ENCODE results near the gene GDA.
"Not testable (repeated sequence)": the region's sequence is repeated elsewhere in the genome, so short reads cannot be mapped to it uniquely, and the experiment has no call there.

GDA gene

GRCh38 chr9:72213906-72214305 is 64.7 kb downstream of the GDA start:
- no peak for DNase-seq

DNA sequence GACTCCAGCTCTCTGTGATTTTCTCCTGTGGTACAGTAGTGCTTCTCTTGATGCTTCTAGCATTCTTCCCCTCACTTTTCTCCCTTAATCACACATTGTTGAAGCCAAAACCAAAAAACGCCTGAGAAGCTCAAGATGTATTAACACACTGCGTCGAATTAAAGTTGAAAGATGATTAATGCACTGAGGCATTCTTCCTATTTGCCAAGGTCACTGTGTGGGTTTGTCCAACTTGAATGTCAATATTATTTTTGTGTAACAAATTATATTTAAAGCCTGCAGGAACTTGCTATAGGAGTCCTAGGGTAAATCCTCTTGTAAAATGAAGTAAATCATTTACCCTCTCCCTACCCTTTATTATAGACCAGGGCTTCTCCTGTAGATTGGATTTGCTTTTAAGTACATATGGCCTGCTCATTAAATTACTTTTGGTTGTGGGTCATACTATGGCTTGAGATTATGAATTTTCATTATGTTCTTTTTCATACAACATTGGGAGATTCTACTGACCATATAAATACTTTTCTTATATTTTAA is 68.1 kb downstream of the GDA start:
- no peak for DNase-seq

DNA sequence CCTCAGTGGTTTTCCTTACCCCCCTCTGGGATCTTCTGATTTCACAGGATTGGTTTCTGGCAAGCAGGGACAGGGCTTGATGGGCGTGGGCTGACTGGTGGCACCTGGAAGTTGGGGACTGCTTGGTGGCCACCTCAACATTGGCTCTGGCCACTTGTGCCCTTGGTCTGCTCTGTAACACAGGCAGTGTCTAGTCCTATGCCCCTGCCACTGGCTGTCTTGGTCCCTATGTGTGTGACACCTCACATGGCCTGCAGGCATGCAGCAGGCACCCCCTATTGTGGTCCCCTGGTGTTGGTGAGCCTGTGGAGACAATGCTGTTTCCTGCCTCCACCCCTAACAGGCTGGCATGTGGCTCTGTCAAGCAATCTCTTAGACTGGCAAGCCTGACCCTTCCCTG is 71.3 kb downstream of the GDA start:
- no peak for DNase-seq

- DNase-seq = no peak
Observed at GRCh38 chr9:72226146-72226812, 77.0 kb downstream of the GDA start.

DNA sequence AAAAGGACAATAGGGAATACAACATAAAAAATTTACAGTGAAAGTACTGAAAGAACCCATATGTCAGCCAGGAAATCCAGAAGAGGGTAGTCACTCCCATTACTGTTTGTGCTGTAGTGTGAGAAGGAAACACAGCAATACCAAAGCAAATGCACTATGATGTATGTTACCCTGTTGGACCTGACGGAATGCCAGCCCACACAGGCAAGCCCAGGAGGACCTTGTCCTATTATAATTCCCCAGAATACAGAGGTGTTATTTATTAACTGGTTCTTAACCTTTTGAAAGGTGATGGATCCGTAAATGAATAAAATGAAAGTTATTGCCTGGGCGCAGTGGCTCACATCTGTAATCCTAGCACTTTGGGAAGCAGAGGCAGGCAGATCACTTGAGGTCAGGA is 79.0 kb downstream of the GDA start:
- no peak for DNase-seq

GRCh38 chr9:72232778-72233177 is 83.5 kb downstream of the GDA start:
- DNase-seq = no peak

DNA sequence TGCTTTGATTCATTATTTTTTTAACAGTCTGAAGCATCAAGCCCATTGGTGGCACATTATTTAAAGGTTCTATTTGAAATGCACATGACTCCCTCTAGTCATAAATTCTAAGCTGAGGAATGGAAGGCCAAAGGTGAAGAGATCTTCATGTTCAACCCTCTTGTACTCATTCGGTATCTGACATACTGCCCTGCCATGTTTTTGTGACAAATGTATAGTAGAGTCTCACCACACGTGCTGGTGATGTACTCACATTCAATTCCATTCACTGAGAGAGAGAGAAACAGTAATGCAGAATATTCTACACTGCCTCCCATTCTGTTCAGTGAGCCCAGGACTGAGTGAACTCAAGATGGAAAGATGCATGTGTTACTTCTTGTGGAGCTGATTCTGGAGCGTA is 98.3 kb downstream of the GDA start:
- DNase-seq = no peak

DNA sequence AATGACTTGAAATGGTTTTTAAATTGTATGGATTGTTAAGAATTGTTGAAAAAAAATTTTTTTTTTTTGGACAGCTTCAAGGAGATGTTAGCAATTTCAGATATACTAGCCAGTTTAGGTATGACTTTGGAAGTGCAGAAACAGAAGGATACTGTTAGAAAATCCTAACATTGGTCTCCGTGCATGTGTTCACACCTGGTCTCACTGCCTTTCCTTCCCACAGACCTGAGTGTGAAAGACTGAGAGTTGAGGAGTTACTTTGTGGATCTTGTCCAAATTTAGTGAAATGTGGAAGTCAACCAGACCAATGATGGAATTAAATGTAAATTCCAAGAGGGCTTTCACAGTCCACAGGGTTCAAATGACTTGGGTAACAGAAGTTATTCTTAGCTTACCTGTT is 102.3 kb downstream of the GDA start:
- DNase-seq = no peak

DNA sequence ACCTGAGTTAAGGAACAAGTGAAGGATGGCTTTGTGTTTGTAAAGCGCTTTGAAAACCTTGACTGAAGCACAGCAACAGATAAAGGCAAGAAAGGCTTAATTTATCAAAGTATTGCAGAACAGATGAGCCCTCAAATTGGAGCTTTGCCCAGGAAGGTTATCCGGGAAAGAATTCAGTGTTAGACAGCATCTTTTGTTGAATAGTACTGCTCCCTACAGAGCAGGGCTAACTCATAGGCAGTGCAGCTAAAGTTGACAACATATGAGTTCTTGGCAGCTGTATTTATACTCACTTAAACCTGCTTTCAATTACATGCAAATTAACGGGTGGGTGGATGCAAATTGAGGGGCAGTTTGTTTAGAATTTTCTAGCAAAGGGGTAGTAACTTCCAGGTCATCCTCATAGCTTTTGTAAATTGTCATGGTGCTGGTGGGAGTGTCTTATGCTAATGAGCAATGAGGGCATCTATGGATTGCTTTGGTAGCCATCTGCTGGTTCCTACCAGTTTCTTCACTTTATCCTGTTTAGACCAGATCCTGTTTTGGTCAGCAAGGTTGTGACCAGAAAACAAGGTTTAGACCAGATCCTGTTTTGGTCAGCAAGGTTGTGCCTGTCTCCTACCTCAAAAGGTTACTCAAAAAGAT is 105.8 kb downstream of the GDA start:
- peak; percentile 9 for DNase-seq

DNA sequence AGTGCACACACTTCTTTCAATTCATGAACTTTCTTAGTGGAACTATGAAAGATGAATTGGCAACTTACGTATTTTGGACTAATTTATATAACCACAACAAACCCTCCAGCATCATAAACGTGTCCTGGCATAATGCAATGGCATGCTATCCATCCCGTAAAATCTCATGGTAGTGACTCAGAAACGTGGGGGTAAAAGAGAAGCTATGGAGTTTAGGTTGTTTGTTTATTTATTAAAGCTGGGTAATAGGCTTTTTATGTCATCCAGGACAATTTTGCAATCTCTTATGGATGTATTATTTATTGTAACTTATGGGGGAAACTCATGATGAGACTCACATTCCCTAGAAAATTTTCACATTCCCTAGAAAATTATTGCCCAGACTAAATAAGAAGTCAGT is 106.3 kb downstream of the GDA start:
- no peak for DNase-seq

GRCh38 chr9:72256931-72257330 is 107.7 kb downstream of the GDA start:
- DNase-seq = no peak

- no peak for DNase-seq
Observed at GRCh38 chr9:72257814-72258213, 108.6 kb downstream of the GDA start.

DNA sequence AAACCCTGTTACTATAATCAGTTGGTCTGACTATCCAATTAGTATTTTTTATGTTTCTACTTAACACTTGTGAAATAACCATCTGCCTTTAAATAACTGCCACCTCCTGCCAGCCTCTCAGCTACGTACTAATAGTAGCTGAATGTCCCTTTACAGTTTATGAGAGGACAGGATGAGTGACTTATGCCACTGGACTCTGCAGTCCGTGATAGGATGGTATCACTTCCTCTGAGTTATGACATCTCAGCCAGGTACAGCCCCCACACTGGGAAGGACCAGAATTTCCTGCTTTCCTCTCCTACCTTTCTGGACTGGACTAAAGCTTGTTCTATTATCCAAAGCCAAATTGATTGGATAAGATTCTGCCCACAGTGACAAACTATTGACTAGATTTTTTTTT is 112.8 kb downstream of the GDA start:
- DNase-seq = no peak

GRCh38 chr9:72263572-72263971 is 114.3 kb downstream of the GDA start:
- no peak for DNase-seq

DNA sequence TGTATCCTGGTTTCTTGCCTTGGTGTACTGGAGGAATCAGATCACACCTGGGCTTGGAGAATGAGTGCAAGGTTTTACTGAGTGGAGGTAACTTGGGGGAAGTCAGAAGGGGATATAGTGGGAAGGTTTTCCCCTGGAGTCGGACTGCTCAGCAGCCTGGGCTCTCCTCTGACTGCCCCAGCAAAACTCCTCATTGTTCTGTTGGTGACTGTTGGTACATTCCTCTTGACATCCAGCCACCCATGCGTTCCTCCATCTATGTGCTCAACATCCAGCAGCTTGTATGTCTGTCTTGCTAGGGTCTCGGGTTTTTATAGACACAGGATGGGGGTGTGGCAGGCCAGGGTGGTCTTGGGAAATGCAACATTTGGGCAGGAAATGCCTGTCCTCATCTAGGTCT is 119.7 kb downstream of the GDA start:
- no peak for DNase-seq

GRCh38 chr9:72270359-72270758 is 121.1 kb downstream of the GDA start:
- not testable (repeated sequence) for DNase-seq

DNA sequence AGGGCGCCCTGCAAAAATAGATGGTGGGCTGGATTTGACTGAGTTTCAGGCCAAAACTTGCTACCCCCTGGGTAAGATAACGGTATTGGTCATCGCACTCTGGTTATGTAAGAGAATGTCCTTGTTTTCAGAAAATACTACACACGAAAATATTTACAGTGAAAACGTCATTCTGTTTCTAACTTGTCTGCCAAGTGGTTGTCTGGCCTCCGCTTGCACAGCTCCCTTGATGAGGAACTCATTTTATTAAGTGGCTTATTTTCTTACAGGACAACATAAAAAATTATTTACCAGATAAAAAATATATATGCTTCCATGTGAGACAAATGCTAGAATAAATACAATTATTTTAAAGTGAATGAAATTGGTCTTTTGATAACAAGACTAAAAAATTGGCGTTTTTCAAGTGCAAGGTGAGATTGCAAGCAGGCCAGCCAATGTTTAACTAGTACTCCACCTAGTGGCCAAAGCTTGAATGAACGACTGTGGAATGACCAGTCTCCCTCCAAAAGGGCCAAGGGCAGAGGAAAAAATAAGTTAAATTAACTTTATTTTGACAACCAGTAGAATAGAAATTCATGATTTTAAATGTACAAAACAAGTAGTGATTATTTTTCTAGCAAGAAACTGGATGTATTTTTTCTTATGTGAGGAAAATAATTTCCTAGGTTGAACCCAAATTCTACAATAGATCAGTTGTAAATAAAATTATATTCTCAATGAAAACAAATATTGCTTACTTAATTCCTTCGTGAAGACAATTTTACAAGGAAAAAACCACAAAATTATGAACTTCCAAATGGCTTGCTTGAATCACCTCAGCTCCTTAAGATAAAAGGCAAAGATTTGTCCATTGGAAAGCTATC is 122.6 kb downstream of the GDA start:
- DNase-seq = no peak

DNA sequence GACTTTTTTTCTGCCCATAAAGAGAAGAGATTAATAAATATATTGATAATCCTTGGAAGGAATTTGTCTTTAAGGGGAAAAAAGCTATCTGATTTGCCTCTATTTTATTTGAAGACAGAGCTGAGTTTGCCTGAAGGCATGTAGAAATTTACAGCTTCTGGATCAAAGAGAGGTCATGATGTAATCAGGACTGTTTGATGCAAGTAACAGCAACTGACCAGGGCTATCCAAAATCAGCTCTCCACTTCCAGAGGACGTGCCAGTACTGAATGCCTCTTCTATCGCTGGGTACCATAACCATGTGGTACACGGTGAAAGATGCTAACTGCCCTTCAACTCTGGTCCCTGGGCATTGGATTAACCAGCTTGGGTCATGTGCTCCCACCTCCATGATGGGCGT is 125.2 kb downstream of the GDA start:
- no peak for DNase-seq

DNA sequence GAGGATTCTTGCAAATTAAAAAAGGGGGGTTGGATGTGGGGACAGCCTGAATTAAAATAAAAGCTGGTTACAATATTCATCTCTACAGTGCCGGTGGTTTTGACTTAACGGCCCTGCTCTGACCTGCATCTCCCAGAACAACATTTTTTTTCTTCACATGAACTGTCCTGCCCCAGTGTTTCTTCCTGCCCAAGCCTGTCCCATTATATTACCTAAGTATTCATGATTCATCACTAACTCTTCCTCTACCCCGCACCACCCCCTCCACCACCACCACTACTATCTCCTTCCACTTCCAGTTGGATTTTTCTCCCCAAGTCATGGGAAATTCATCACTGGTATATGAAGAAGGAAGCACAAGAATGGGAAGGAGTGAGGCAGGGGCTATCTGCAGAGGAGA is 125.7 kb downstream of the GDA start:
- no peak for DNase-seq

- no peak for DNase-seq
Observed at GRCh38 chr9:72276429-72276828, 127.2 kb downstream of the GDA start.

DNA sequence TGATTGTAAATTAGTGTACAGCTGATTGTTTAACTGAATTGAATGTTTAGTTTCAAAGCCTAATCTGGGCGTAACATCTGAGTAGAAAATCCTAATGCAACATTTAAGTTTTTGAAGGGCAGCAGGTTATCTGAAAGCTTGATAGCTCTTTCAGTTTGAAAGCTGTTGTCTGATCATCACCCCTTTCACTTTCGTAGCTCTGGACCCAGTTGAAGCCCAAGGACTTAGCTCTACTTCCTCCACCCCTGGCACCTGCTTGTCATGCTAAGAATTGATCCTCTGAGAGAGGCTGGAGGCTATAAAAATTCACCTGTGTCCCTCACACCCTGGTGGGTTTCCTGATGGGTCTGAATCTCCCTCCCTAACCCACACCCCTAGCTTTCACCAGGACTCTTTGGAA is 129.7 kb downstream of the GDA start:
- no peak for DNase-seq

DNA sequence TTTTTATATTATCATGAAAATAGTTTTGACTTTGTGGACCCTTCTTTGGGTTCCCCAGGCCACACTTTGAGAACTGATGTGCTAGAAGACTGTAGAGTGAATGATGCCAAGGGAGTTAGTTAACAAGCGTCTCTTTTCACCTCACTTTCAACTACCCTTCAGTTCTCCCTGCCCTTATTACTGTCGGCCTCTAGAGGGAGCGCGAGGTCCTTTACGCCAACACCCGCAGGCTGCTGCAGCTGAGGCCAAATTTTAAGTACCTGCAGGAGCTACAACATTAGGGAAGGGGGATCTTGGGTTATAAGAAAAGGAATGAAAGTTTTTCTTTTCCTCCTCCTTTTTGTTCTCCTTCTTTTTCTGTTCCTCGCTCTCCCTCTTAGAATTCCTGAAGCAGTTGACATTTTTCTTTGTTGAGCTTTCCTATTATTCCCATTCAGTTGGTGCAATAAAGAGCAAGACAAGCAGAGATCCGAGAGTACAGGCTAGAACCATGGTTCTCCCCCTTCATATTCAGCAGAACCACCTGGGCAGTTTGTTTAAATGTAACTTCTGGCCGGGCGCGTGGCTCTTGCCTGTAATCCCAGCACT is 131.8 kb downstream of the GDA start:
- peak; percentile 38 for DNase-seq

DNA sequence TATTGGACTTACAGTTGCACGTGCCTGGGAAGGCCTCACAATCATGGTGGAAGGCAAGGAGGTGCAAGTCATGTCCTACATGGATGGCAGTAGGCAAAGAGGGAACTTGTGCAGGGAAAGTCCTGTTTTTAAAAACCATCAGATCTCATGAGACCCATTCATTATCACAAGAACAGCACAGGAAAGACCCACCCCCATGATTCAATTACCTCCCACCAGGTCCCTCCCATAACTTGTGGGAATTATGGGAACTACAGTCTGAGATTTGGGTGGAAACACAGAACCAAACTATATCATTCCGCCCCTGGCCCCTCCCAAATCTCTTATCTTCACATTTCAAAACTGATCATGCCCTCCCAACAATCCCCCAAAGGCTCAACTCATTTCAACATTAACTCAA is 140.2 kb downstream of the GDA start:
- no peak for DNase-seq

All from NCI-H1048 (cell line).